CD4-positive, alpha-beta T cell (primary cell): ENCODE data around the gene TSPAN15. TPM values are rescaled to one million over a fixed set of nuclear protein-coding genes. Genes with fewer than 3 reads are reported as not detected.

ENCODE experiments used
- ATAC-seq: fragments of 200-7000 bp; cut with Tn5 transposase; one replicate; pipeline ENCODE4 v1.10.0; 2022; ENCODE audit warnings: mild to moderate bottlenecking; ENCODE audit not compliant: poor library complexity
- CTCF ChIA-PET: fragments of 350-600 bp; sonication (Branson Sonifier 250); formaldehyde crosslinking; loops from one replicate; lab custom pipeline; 2021; ENCODE audit warnings: antibody characterized with exemption, inconsistent platforms; lab: Charles Lee
- POLR2A ChIA-PET: fragments of 350-600 bp; sonication (Branson Sonifier 250); formaldehyde crosslinking; loops from one replicate; lab custom pipeline; 2021; ENCODE audit warnings: antibody characterized with exemption, inconsistent platforms; lab: Charles Lee
- DNase-seq, 14 experiments: peaks; one replicate each; pipeline ENCODE4 v3.0.0-alpha.2; 2013 to 2020; ENCODE audit warnings: mixed read lengths in 2 of 14
- H3K27ac ChIP-seq, 2 donors: one replicate each; pipeline versions ENCODE4 v1.5.1 to v1.7.0; 2013; ENCODE audit warnings: low read length in 2 of 2, low read depth in 1 of 2, mild to moderate bottlenecking in 1 of 2
- H3K27me3 ChIP-seq, 2 experiments: 1 replicate in 1 of 2; 2 replicates in 1 of 2; pipeline versions ENCODE4 v1.6.1 to v1.7.0; 2013; ENCODE audit warnings: low read length in 2 of 2, control low read depth in 1 of 2, mild to moderate bottlenecking in 1 of 2, moderate library complexity in 1 of 2; ENCODE audit not compliant: insufficient read depth in 2 of 2, control insufficient read depth in 1 of 2
- H3K36me3 ChIP-seq: one replicate; pipeline ENCODE4 v1.6.1; 2013; ENCODE audit warnings: low read length, control low read depth; ENCODE audit not compliant: insufficient read depth
- H3K4me1 ChIP-seq: one replicate; pipeline ENCODE4 v1.6.1; 2013; ENCODE audit warnings: low read length, control low read depth; ENCODE audit not compliant: insufficient read depth
- H3K4me3 ChIP-seq: one replicate; pipeline ENCODE4 v1.5.1; 2013; ENCODE audit warnings: mild to moderate bottlenecking, low read length, moderate library complexity
- H3K9me3 ChIP-seq, 2 experiments: 1 replicate in 1 of 2; 2 replicates in 1 of 2; pipeline versions ENCODE4 v1.6.1 to v1.7.0; 2013; ENCODE audit warnings: low read length in 2 of 2, mild to moderate bottlenecking in 2 of 2, control low read depth in 1 of 2, moderate library complexity in 1 of 2; ENCODE audit not compliant: control insufficient read depth in 1 of 2, insufficient read depth in 1 of 2
- H3K27ac Mint-ChIP-seq: one replicate; pipeline ENCODE4 v1.8.0; 2020; ENCODE audit warnings: mixed read lengths
- H3K27me3 Mint-ChIP-seq: one replicate; pipeline ENCODE4 v1.8.0; 2021; ENCODE audit warnings: mixed read lengths
- H3K36me3 Mint-ChIP-seq: one replicate; pipeline ENCODE4 v1.8.0; 2021; ENCODE audit warnings: low read depth, mixed read lengths
- H3K4me1 Mint-ChIP-seq: one replicate; pipeline ENCODE4 v1.8.0; 2021; ENCODE audit warnings: low read depth, mixed read lengths
- H3K4me3 Mint-ChIP-seq: one replicate; pipeline ENCODE4 v1.8.0; 2020; ENCODE audit warnings: mild to moderate bottlenecking, mixed read lengths
- H3K9me3 Mint-ChIP-seq: one replicate; pipeline ENCODE4 v1.8.0; 2020; ENCODE audit warnings: mixed read lengths
- intact Hi-C, 2 experiments: fragments of 100-400 bp; cut with DNase I in 1 of 2; cut with micrococcal nuclease in 1 of 2; formaldehyde crosslinking; loops; one replicate each; pipeline versions ENCODE4 v1.15.1 to v1.9.0; 2023 to 2025; cut with DNase I, micrococcal nuclease
- total RNA-seq, 174 experiments: library from RNA in 2 of 174; stranded (reverse) in 2 of 174; gene quantifications; one replicate each; pipeline ENCODE4 v1.2.3 and lab custom pipeline; 2021 to 2026
- TF ChIP-seq, protein P1 (sequence below): fragments of 200-600 bp; IDR thresholded peaks from one replicate; pipeline ENCODE4 v1.8.0; 2022; ENCODE audit warnings: antibody characterized with exemption, mild to moderate bottlenecking

TSPAN15 gene
- total RNA-seq, 2 experiments from 2014 or later = 2.2 to 2.5 TPM

DNA sequence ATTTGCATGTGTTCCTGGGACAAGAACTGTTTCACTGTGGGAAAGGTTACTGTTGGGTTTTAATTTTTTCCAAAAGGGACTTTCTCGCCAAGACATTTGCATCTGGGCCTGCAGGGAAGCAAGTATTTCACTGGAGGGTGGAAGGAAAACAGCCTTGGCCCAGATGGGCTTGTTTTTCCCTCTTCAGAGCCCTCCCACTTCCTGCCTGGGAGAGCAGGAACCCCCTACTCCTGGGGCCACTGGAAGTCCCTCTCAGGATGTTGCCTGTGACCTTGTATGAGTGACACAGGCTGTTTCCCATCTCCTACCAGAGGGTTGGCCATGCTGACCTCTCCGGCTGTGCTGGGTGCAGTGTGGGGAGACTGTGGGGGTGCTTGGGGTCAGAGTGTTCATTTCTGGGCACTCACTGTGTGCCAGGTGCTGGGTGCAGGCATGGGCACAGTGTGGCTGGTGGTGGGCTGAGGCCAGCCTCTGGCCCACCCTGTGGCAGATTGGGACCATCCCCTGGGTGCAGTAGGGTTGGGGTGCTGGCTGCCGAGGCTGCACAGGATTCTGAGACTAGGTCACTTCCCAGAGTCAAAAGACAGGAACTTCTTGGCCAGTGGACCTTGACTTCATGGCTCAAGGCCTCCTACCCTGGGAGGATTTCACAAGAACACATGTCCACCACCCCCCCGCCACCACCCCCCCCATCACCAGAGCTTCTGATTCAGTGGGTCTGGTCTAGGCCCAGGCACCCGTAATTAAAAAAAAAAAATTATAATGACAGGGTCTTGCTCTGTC is 10.2 kb downstream of the TSPAN15 start:
- no peak overlapping the region for H3K27ac ChIP-seq
- peaks cover 11% of the 10 kb centered on the region for H3K4me1 Mint-ChIP-seq

DNA sequence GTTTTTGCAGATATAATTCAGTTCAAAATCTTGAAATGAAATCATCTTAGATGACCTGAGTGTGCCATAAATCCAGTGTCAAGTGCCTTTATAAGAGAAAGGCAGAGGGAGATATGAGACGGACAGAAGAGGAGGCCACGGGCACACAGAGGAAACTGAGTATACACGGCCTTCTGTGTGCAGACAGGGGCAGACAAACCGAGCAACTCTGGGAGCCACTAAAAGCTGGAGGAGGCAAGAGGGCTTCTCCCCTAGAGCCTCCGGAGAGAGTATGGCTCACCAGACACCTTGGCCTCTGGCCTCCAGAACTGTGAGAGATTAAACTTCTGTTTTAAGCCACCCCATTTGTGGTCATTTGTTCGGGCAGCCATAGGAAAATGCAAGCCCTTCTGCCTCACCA is 12.6 kb downstream of the TSPAN15 start:
- H3K27ac ChIP-seq = peak overlapping the region in 1 of 2 donors; percentile 60
- ATAC-seq (no peak), DNase-seq (no peak)
- H3K27me3 Mint-ChIP-seq = no peaks in the 10 kb centered on the region
- H3K4me3 Mint-ChIP-seq = no peak overlapping the region
- peaks cover 55% of the 10 kb centered on the region for H3K4me1 ChIP-seq
- no peaks in the 10 kb centered on the region for H3K27me3 ChIP-seq
- intact Hi-C loops = no loop called here
- H3K36me3 ChIP-seq = no peaks in the 10 kb centered on the region
- ChIA-PET CTCF (interaction anchor here (0.7 kb wide), 1 partner anchor 52 kb away, joined by 3 read pairs; no protein-coding TSS in a partner anchor), POLR2A (no interaction called here)
- TF ChIP-seq, protein P1, sequence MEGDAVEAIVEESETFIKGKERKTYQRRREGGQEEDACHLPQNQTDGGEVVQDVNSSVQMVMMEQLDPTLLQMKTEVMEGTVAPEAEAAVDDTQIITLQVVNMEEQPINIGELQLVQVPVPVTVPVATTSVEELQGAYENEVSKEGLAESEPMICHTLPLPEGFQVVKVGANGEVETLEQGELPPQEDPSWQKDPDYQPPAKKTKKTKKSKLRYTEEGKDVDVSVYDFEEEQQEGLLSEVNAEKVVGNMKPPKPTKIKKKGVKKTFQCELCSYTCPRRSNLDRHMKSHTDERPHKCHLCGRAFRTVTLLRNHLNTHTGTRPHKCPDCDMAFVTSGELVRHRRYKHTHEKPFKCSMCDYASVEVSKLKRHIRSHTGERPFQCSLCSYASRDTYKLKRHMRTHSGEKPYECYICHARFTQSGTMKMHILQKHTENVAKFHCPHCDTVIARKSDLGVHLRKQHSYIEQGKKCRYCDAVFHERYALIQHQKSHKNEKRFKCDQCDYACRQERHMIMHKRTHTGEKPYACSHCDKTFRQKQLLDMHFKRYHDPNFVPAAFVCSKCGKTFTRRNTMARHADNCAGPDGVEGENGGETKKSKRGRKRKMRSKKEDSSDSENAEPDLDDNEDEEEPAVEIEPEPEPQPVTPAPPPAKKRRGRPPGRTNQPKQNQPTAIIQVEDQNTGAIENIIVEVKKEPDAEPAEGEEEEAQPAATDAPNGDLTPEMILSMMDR = no peak
- no peak overlapping the region for H3K27ac Mint-ChIP-seq
- no peak overlapping the region for H3K4me3 ChIP-seq
- no peaks in the 10 kb centered on the region for H3K36me3 Mint-ChIP-seq
- peaks cover 11% of the 10 kb centered on the region for H3K4me1 Mint-ChIP-seq
- no peaks in the 10 kb centered on the region for H3K9me3 ChIP-seq
- no peaks in the 10 kb centered on the region for H3K9me3 Mint-ChIP-seq

More for the DNA sequence above, 10.2 kb downstream of the TSPAN15 start:
- intact Hi-C loops = no loop called here
- H3K4me1 ChIP-seq = peaks cover 48% of the 10 kb centered on the region
- Mint-ChIP-seq H3K9me3 (no peaks in the 10 kb centered on the region), H3K4me3 (no peak overlapping the region), H3K36me3 (no peaks in the 10 kb centered on the region), H3K27ac (no peak overlapping the region), H3K27me3 (no peaks in the 10 kb centered on the region)
- no peaks in the 10 kb centered on the region for H3K27me3 ChIP-seq
- ChIA-PET POLR2A (no interaction called here), CTCF (no interaction called here)
- no peaks in the 10 kb centered on the region for H3K9me3 ChIP-seq
- H3K36me3 ChIP-seq = no peaks in the 10 kb centered on the region
- H3K4me3 ChIP-seq = no peak overlapping the region
- ATAC-seq (no peak), DNase-seq (no peak)
- TF ChIP-seq, protein P1 = no peak

- Mint-ChIP-seq H3K27me3 (no peaks in the 10 kb centered on the region), H3K4me3 (no peak overlapping the region), H3K9me3 (no peaks in the 10 kb centered on the region), H3K27ac (no peak overlapping the region), H3K4me1 (peaks cover 11% of the 10 kb centered on the region), H3K36me3 (no peaks in the 10 kb centered on the region)
- Histone ChIP-seq H3K4me1 (peaks cover 55% of the 10 kb centered on the region), H3K36me3 (no peaks in the 10 kb centered on the region), H3K4me3 (no peak overlapping the region), H3K27me3 (no peaks in the 10 kb centered on the region), H3K9me3 (no peaks in the 10 kb centered on the region), H3K27ac (peak overlapping the region in 1 of 2 donors; percentile 60)
- intact Hi-C loops = no loop called here
- ATAC-seq (no peak), DNase-seq (no peak)
- CTCF ChIA-PET = interaction anchor here (0.7 to 1.5 kb wide), 2 partner anchors 15 to 51 kb away, joined by 3 to 5 read pairs; no protein-coding TSS in a partner anchor
- POLR2A ChIA-PET = no interaction called here
- TF ChIP-seq, protein P1 = no peak
These were observed 13.1 kb downstream of the TSPAN15 start for GRCh38 chr10:69464401-69464800.
